Ramos (cell line): Measurements from ENCODE around the gene ANXA11.

ENCODE experiments used
- in situ Hi-C: fragments of 300-500 bp; cut with MboI; formaldehyde crosslinking; loops from one replicate; pipeline ENCODE4 v1.14.3; 2022; ENCODE audit warnings: low sequenced_read_pairs; ENCODE audit not compliant: unreplicated experiment

Gene ANXA11

GRCh38 chr10:80170026-80170425 lies 35.3 kb downstream of the ANXA11 start:
- in situ Hi-C loops = no loop called here

GRCh38 chr10:80168679-80169380 lies 36.5 kb downstream of the ANXA11 start:
- in situ Hi-C loops = loop anchor here (5.0 kb wide), 1 partner anchor 48 kb away; no protein-coding TSS in a partner anchor

DNA sequence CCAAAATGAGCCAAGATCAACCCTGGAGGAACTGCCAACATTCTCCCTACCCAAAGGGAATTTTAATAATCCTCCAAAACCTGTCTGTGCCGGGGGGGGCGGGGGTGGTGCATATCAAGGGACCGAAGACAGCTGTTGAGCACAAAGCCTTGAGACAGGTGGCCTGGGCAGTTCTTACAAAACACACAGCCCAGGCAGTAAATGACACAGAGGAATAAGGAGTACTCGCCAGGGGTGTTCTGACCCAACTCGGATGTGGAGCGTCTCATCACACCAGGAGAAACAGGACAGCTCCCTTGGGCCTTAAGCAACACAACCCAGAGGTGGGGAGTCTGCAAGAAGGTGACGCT lies 37.2 kb downstream of the ANXA11 start:
- in situ Hi-C loops = loop anchor here (5.0 kb wide), 1 partner anchor 49 kb away; no protein-coding TSS in a partner anchor

DNA sequence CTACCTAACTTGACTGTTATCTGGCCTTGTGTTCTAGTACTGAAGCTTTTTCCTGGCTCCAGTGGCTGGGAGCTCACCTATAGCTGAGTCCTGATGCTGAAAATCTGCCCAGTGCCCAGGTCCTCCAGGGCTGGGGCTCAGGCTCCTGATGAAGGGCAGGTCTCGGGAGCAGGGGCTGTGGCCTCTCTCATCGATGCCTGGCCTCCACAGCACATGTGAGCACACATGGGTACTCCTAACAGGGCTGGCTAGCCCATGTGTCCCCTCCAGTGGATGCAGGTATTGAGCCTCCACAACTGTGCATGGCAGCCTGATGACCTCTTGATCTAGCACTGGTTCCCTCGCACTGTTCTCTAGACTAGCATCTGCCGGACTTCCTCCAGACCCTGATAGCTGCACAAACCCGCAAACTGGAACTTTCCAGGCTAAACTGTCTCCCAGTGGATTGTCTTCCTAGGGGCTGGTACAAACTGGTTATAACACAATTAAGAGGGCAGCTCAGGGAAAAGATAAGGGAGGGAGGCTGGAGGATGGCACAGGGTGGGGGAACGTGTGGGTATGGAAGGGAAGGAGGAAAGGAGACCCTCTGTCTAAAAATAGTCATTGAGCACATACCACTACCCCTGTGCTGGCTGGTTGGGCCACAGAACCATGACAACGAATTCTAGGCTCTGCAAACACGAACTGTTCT lies 37.7 kb downstream of the ANXA11 start:
- in situ Hi-C loops = loop anchor here (5.0 kb wide), 1 partner anchor 50 kb away; no protein-coding TSS in a partner anchor

DNA sequence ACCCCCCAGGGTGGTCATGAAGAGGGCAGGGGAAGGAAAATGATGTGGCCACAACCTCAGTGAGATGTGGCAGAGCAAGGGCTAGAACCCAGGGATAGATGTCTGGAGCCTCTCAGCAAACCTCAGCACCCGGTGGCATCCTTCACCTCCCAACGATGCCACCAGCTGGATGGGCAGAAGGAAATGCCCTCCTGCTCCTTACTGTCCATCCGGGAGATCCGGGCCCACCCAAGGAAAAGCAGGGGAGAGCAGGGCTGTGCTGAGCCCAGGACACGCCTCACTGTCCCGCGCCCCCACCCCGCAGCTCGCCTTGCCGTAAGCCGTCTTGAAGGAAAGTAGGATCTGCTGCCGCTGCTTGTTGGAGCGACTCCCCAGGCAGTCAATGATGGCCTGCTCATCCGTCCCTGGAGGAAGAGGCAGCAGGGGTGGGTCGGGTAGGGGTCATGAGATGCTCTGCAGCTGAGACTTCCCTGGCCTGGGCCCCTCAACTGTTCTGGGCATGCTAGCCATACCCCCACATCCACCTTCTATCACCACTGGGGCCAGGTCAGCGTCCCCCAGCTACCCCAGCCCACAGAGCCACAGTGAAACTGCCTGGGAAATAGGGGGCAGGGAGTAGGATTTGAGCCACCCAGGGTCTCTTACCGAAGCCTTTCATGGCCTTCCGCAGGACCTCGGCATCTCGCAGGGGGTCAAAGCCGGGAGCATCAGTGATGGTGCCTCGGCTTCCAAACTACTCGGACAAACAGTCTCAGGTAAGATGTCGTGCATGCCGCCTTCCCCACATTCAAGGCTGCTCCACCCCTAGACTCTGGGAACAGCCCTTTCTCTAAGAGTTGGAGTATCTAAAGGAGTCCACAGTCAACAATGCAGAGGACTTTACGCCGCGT lies 38.5 kb downstream of the ANXA11 start:
- in situ Hi-C loops = loop anchor here (5.0 kb wide), 1 partner anchor 50 kb away; no protein-coding TSS in a partner anchor

DNA sequence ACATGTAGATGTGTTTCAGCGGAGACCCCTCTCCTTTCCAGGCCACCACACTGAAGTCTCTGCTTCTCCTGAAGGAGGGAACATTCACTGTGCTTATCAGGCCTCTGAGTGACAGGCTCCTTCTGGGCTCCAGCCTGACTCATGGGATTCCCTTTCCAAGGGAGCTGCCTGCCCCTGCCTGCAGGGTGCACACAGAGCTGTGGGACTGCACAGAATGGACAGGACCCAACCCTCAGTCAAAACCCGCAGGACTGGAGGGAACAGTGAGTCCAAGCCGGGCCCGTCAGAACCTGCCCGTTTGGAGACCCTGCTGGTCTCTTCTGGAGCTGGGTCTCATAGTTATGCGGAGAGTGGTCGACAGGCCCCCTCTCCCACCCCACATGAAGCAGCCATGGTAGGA lies 40.2 kb downstream of the ANXA11 start:
- in situ Hi-C loops = loop anchor here (5.0 kb wide), 1 partner anchor 52 kb away; no protein-coding TSS in a partner anchor

- in situ Hi-C loops = no loop called here
Observed at GRCh38 chr10:80164596-80164995, 40.7 kb downstream of the ANXA11 start.

DNA sequence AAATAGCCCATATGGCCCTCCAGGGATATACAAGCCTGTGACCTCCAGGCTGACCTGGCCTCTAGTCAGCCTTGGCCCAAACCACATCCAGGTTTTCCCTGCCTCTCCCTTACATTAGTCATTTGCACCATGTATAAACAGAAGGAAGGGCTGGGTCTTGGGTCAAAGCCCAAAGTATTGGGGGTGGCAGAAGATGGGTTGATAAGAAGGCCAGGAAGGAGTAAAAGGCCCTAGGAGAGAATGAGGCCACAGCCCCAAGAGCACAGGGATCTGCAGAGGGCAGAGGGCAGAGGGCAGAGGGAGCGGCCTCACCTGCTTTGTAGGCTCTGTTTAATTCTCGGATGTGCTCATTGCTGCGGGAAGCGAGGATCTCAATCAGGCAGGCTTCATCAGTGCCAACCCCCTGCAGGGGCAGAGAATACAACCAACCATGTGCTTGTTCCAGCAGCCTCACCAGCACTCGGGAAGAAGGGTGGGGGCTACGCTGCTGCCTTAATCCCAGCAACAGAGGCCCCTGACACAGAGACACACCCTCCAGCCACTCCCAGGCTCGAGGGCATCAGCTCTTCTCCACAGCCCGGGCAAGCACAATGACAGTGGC lies 41.5 kb downstream of the ANXA11 start:
- in situ Hi-C loops = no loop called here

- in situ Hi-C loops = no loop called here
Observed at GRCh38 chr10:80161321-80162083, 43.8 kb downstream of the ANXA11 start.

GRCh38 chr10:80160361-80161320 lies 44.7 kb downstream of the ANXA11 start:
- in situ Hi-C loops = no loop called here

- in situ Hi-C loops = no loop called here
Observed at GRCh38 chr10:80159166-80159873, 46.0 kb downstream of the ANXA11 start.

DNA sequence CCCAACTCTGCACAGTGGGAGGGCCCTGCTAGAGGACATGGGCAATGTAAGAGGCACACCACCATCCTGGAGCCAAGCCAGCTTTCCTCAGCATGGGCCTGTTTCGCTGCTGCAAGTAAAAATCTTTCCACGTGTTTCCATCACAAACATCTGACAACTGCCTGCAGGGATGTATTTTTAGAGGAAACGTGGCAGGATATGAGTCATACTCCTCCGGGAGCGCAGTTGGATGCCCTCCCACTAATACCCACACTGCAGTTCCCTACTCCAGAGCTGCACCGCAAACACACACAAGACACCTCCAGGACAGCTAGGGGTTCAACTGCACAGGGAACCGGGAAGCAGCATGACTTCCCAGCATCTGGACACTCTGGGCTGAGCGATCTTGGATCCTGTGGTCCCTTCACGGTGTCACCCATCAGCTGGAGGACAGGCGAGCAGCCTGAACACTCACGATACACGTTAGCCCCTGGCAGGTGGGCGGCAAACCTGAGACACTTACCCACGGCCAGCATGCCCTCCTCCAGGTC lies 46.7 kb downstream of the ANXA11 start:
- in situ Hi-C loops = no loop called here

GRCh38 chr10:80158126-80158525 lies 47.2 kb downstream of the ANXA11 start:
- in situ Hi-C loops = no loop called here

- in situ Hi-C loops = no loop called here
Observed at GRCh38 chr10:80157561-80157960, 47.8 kb downstream of the ANXA11 start.

DNA sequence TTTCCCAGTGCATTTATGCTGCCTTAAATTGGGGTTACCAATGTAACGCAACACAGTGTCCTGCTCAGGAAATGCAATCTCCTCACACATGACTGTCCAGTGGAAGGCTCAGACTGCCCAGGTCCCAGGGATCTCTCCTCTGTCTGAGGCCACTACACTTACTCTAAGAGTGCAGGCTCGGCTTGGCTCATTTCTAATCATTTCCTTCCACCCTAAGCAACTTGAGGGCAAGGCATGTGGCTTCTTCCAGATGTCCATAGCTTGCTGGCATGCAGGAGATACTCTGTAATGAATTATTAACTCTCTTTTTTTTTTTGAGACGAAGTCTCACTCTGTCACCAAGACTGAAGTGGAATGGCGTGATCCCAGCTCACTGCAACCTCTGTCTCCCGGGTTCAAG lies 49.1 kb downstream of the ANXA11 start:
- in situ Hi-C loops = no loop called here

DNA sequence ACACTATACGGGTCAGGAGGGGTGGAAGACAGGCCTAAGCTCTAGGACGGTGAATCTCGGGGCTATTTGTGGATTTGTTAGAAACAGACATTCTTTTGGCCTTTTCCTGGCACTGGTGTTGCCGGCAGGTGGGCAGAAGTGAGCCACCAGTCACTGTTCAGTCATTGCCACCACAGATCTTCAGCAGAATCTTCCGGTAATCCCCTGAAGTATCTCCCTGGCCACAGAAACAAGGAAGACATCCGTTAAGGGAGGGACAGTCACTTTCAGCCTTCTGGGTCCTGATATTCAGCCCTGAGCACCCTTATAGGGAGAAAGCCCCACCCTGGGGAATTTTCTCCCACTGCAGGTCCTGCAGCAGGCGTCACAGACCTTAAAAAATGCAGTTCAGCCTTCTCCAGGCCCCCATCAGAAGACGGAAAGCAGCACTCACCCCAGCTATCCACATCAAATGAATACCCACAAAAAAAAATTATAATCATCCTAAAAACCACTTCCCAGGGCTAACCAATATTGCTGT lies 49.6 kb downstream of the ANXA11 start:
- in situ Hi-C loops = no loop called here

DNA sequence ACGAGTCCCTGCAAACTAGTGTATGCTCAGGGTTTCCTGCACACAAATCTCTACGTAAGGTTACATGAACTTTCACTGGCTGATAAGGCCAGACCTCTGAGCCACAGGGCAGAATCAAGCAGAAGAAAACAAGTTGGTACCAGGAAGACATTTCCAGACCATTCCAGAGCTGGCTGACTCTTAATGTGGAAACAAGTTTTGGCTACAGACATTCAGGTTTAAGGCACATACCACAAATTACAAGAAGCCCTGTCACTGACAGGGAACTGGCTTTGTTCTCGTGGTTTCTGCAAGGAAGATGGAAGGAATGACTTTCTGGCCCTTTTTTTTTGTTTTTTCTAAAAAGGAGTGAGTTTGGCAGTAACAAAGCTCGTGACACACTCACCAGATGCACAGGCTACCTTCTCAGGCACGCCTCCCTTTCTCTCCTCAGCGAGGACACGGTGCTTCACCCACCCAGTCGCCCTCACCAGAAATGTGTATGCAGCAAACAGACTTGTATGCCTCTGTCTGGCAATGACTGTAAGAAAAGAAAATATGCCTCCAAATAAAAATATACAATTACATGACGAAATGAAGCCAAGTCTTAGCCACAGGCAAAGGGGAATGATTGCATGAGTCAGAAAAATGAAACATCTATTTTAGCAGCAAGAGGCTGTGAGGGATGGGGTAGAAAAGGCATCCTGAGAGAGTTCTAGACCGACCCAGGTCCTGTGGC lies 50.2 kb downstream of the ANXA11 start:
- in situ Hi-C loops = no loop called here
